HG03139 (cell line): Measurements from ENCODE around the gene ZMAT1.
"Not testable (repeated sequence)": the region's sequence is repeated elsewhere in the genome, so short reads cannot be mapped to it uniquely, and the experiment has no call there.

Experiments used
- ATAC-seq: cut with Tn5 transposase; IDR thresholded peaks from one replicate; pipeline ENCODE4 v1.9.1; 2021; ENCODE audit not compliant: unreplicated experiment

ZMAT1 gene

GRCh38 chrX:101931488-101932248 is at the start of gene ZMAT1:
Gene ZMAT1, minus strand, starts transcription at chrX:101932027. Its CDS starts 19 bp downstream, at chrX:101932008.
- peak; percentile 87 for ATAC-seq

GRCh38 chrX:101977106-101977505 is 45.3 kb upstream of the ZMAT1 start:
- ATAC-seq = no peak

GRCh38 chrX:101973066-101973465 is 41.2 kb upstream of the ZMAT1 start:
- no peak for ATAC-seq

GRCh38 chrX:101964923-101965539 is 33.2 kb upstream of the ZMAT1 start:
- ATAC-seq = not testable (repeated sequence)

GRCh38 chrX:101958139-101958538 is 26.3 kb upstream of the ZMAT1 start:
- no peak for ATAC-seq

- no peak for ATAC-seq
Observed at GRCh38 chrX:101957174-101957573, 25.3 kb upstream of the ZMAT1 start.

GRCh38 chrX:101956556-101956955 is 24.7 kb upstream of the ZMAT1 start:
- no peak for ATAC-seq

GRCh38 chrX:101950581-101950980 is 18.8 kb upstream of the ZMAT1 start:
- no peak for ATAC-seq

- ATAC-seq = no peak
Observed at GRCh38 chrX:101932249-101932570, 383 bp upstream of the ZMAT1 start.

GRCh38 chrX:101931136-101931487 is 715 bp downstream of the ZMAT1 start:
- ATAC-seq = no peak

- ATAC-seq = no peak
Observed at GRCh38 chrX:101925733-101926132, 6.1 kb downstream of the ZMAT1 start.

- no peak for ATAC-seq
Observed at GRCh38 chrX:101918751-101919150, 13.1 kb downstream of the ZMAT1 start.

- ATAC-seq = no peak
Observed at GRCh38 chrX:101906136-101906796, 25.6 kb downstream of the ZMAT1 start.

- no peak for ATAC-seq
Observed at GRCh38 chrX:101904996-101905395, 26.8 kb downstream of the ZMAT1 start.
